ENCODE data around the gene ARID1B. TPM values are rescaled to one million over a fixed set of nuclear protein-coding genes. Genes with fewer than 3 reads are reported as not detected.

The ARID1B gene
- total and polyA plus RNA-seq, 4 donors: 7.0 to 49.0 (median 24.2) TPM

DNA sequence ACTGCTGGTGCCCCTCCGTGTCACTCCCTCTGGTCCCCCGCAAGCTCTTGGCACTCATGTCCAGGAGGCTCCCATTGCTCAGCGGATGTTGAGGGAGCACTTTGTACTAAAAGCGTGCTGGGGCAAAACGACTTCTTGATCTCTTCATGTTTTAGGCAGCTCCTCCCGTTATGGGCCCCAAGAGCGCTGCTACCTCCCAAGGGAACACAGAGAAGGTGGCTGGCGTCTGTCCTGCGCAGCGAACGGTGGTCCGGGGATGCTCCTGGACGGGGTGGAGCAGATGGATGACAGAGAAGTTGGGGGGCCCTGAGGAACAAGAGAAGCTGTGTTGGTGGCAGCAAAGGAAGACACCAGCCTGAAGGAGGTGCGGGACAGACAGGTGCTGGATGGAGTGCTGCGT is 446.3 kb downstream of the ARID1B start:
- no peak for TF ChIP-seq JUND (IDR thresholded peaks at IDR 0.05)
- TF ChIP-seq GABPA (IDR thresholded peaks at IDR 0.05 in 1 of 2, conservative IDR thresholded peaks at IDR 0.05 in 1 of 2): no peak
- no peak for TF ChIP-seq FOXA1 (IDR thresholded peaks at IDR 0.05)
- TF ChIP-seq EGR1 (IDR thresholded peaks at IDR 0.05; ENCODE audit: low read depth in 2 of 2): no peak
- TF ChIP-seq HNF4A (conservative IDR thresholded peaks at IDR 0.05): no peak
- TF ChIP-seq TAF1 (conservative IDR thresholded peaks at IDR 0.05): no peak
- TF ChIP-seq, protein P1, sequence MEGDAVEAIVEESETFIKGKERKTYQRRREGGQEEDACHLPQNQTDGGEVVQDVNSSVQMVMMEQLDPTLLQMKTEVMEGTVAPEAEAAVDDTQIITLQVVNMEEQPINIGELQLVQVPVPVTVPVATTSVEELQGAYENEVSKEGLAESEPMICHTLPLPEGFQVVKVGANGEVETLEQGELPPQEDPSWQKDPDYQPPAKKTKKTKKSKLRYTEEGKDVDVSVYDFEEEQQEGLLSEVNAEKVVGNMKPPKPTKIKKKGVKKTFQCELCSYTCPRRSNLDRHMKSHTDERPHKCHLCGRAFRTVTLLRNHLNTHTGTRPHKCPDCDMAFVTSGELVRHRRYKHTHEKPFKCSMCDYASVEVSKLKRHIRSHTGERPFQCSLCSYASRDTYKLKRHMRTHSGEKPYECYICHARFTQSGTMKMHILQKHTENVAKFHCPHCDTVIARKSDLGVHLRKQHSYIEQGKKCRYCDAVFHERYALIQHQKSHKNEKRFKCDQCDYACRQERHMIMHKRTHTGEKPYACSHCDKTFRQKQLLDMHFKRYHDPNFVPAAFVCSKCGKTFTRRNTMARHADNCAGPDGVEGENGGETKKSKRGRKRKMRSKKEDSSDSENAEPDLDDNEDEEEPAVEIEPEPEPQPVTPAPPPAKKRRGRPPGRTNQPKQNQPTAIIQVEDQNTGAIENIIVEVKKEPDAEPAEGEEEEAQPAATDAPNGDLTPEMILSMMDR (IDR thresholded peaks at IDR 0.05; ENCODE audit: low read depth, low read length, missing input control): no peak
- TF ChIP-seq, protein P2, sequence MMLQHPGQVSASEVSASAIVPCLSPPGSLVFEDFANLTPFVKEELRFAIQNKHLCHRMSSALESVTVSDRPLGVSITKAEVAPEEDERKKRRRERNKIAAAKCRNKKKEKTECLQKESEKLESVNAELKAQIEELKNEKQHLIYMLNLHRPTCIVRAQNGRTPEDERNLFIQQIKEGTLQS (IDR thresholded peaks at IDR 0.05): no peak
- TF ChIP-seq YY1 (IDR thresholded peaks at IDR 0.05): no peak
- 95% methylated on average over 15 of the region's 15 CpGs for WGBS
- Histone ChIP-seq H3K27ac (ENCODE audit: low read depth in 1 of 2, low read length in 2 of 2) (no peak overlapping the region), H3K9ac (ENCODE audit: low read depth in 1 of 2, low read length in 2 of 2) (no peak overlapping the region), H3K9me3 (ENCODE audit: control insufficient read depth in 4 of 4, low read length in 3 of 4) (no peaks in the 10 kb centered on the region), H3K4me3 (ENCODE audit: low read depth in 1 of 3, low read length in 3 of 3) (no peak overlapping the region), H3K4me1 (ENCODE audit: control insufficient read depth in 4 of 4, insufficient read depth in 4 of 4, low read length in 3 of 4) (peaks cover 0 to 6% (median 1%) of the 10 kb centered on the region in 4 donors), H3K36me3 (ENCODE audit: control insufficient read depth in 4 of 4, insufficient read depth in 3 of 4, low read depth in 1 of 4, low read length in 3 of 4) (no peaks in the 10 kb centered on the region), H3K27me3 (ENCODE audit: control insufficient read depth in 4 of 4, insufficient read depth in 4 of 4, low read length in 3 of 4) (no peaks in the 10 kb centered on the region)
- DNase-seq (ENCODE audit: low spot score): no peak

DNA sequence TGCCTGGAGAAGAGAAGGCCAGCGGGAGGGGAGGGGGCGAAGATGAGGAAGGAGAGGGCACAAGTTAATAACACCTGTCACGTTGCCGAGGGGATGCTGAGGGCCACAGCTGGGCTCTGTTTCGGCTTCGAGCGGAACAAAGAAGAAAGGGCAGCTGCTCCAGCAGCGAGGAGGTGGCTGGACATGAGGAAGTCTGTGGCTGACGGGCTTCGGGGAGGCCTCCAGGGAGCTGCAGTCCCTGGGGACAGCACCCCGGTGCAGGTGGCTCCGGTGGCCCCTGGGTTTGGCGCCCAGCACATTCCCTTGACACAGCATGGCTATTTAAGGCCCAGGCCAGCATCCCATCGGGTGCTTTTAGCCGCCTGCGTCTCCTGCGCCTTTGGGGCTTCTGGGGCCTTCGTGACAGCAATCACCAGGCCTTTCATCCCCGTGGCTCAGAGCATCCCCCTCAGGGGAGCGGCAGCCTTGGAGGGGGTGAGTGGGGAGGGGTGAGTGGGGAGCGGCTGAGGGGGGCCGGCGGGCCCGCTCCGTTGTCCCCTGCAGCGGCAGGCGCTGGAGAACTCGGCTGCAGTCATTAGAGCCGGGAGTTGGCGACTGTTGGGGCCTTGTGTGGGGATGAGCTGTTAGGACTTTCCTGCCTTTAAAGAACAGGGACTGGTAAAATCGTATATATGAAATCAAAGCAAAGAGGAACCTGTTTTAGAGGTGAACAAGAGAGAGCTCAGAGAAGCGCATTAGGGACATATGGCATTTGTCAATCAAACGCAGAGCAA is 447.2 kb downstream of the ARID1B start:
- H3K27me3 ChIP-seq (ENCODE audit: control insufficient read depth in 4 of 4, insufficient read depth in 4 of 4, low read length in 3 of 4): no peaks in the 10 kb centered on the region
- H3K36me3 ChIP-seq (ENCODE audit: control insufficient read depth in 4 of 4, insufficient read depth in 3 of 4, low read depth in 1 of 4, low read length in 3 of 4): no peaks in the 10 kb centered on the region
- no peak overlapping the region for H3K9ac ChIP-seq (ENCODE audit: low read depth in 1 of 2, low read length in 2 of 2)
- no peaks in the 10 kb centered on the region for H3K9me3 ChIP-seq (ENCODE audit: control insufficient read depth in 4 of 4, low read length in 3 of 4)
- H3K4me3 ChIP-seq (ENCODE audit: low read depth in 1 of 3, low read length in 3 of 3): no peak overlapping the region
- no peak for DNase-seq (ENCODE audit: low spot score)
- TF ChIP-seq HNF4A (conservative IDR thresholded peaks at IDR 0.05): no peak
- no peak for TF ChIP-seq FOXA1 (IDR thresholded peaks at IDR 0.05)
- TF ChIP-seq EGR1 (IDR thresholded peaks at IDR 0.05; ENCODE audit: low read depth in 2 of 2): no peak
- TF ChIP-seq RXRA (IDR thresholded peaks at IDR 0.05): no peak
- TF ChIP-seq SP1 (IDR thresholded peaks at IDR 0.05): no peak
- TF ChIP-seq HNF4G (IDR thresholded peaks at IDR 0.05): no peak
- TF ChIP-seq, protein P1 (IDR thresholded peaks at IDR 0.05; ENCODE audit: low read depth, low read length, missing input control): no peak
- TF ChIP-seq, protein P3, sequence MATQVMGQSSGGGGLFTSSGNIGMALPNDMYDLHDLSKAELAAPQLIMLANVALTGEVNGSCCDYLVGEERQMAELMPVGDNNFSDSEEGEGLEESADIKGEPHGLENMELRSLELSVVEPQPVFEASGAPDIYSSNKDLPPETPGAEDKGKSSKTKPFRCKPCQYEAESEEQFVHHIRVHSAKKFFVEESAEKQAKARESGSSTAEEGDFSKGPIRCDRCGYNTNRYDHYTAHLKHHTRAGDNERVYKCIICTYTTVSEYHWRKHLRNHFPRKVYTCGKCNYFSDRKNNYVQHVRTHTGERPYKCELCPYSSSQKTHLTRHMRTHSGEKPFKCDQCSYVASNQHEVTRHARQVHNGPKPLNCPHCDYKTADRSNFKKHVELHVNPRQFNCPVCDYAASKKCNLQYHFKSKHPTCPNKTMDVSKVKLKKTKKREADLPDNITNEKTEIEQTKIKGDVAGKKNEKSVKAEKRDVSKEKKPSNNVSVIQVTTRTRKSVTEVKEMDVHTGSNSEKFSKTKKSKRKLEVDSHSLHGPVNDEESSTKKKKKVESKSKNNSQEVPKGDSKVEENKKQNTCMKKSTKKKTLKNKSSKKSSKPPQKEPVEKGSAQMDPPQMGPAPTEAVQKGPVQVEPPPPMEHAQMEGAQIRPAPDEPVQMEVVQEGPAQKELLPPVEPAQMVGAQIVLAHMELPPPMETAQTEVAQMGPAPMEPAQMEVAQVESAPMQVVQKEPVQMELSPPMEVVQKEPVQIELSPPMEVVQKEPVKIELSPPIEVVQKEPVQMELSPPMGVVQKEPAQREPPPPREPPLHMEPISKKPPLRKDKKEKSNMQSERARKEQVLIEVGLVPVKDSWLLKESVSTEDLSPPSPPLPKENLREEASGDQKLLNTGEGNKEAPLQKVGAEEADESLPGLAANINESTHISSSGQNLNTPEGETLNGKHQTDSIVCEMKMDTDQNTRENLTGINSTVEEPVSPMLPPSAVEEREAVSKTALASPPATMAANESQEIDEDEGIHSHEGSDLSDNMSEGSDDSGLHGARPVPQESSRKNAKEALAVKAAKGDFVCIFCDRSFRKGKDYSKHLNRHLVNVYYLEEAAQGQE (IDR thresholded peaks at IDR 0.05): no peak
- H3K27ac ChIP-seq (ENCODE audit: low read depth in 1 of 2, low read length in 2 of 2): peak overlapping the region in 1 of 2 donors; percentile 58
- peaks cover 0 to 6% (median 1%) of the 10 kb centered on the region in 4 donors for H3K4me1 ChIP-seq (ENCODE audit: control insufficient read depth in 4 of 4, insufficient read depth in 4 of 4, low read length in 3 of 4)
- WGBS: 94% methylated on average over 33 of the region's 33 CpGs

Data from liver (tissue), 9 donors.